NB4 (cell line): ENCODE data around the gene LCN1.

Experiments
- CTCF ChIP-seq: IDR thresholded peaks from one replicate; pipeline ENCODE4 v1.5.1; 2012; ENCODE audit warnings: low read depth, low read length
- MAX ChIP-seq: IDR thresholded peaks from 2 replicates; pipeline ENCODE4 v1.6.1; 2011; ENCODE audit warnings: low read depth, low read length
- POLR2A ChIP-seq: IDR thresholded peaks from 2 replicates; pipeline ENCODE4 v1.6.1; 2011; ENCODE audit warnings: mild to moderate bottlenecking; ENCODE audit not compliant: insufficient read length; ENCODE audit errors: extremely low read depth

GRCh38 chr9:135492886-135493669 is 28.2 kb upstream of the LCN1 start:
- TF ChIP-seq CTCF (no peak), POLR2A (no peak), MAX (no peak)
